ENCODE measurements around the gene PRKCD. TPM values are rescaled to one million over a fixed set of nuclear protein-coding genes. Genes with fewer than 3 reads are reported as not detected.
A peak's percentile ranks its signal among the peaks of the same experiment; 100 is the strongest.

PRKCD gene
- total RNA-seq: 10 to 100 TPM; 18.7 to 21.5 TPM

DNA sequence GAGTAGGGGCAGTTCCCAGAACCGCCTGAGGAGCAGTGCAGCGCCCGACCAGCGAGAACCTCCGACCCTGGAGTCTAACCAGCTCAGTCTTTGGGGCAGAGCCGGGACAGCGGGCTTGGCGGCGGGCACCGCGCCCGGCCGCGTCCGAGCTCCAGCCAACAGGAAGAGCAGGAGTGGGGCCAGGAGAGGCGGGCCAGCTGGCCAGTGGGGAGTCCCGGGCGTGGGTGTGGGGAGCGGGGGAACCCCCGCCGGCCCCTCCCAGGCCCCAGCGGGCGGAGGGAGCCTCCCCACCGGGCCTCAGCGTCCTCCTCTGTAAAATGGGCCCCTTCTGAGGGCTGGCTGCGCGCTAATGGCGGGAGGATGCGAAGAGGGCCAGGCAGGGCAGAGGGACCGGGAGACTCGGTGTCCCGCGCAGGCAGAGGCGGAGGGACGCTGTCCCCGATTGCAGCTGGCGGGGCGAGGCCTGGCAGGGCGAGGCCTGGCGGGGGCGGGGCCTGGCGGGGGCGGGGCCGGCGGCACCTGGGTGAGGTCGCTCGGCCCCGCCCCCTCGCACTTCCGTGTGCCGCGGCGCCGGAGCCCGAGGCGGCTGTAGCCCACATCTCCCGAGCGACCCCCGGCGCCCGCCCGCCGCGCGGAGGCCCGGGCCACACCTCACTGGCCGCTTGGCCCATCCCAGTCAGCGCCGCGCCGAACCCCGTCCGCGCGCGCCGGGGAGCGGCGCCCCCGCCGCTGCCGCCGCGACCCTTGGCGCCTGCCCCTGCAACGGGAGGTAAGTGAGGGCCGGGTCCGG is at the start of gene PRKCD:
Gene PRKCD, plus strand, starts transcription at position 550 of the 790 bp plus-strand sequence. CDS start 17,214 bp downstream, outside the sequence.
- peak; percentile 82 for DNase-seq
- Mint-ChIP-seq H3K4me3 (peak within 1 kb of the TSS; percentile 79), H3K27me3 (peaks cover 12% of the 10 kb centered on the region), H3K9me3 (no peaks in the 10 kb centered on the region), H3K27ac (peak within 1 kb of the TSS; percentile 78), H3K36me3 (ENCODE audit: low read depth) (no peaks in the 10 kb centered on the region), H3K4me1 (ENCODE audit: low read depth) (peaks cover 21% of the 10 kb centered on the region)
- CTCF ChIA-PET: interaction anchor here (0.7 to 5.0 kb wide), 10 partner anchors 9 to 59 kb away, joined by 3 to 19 read pairs (median 4); no protein-coding TSS in a partner anchor
- POLR2A ChIA-PET: interaction anchor here (0.8 to 1.9 kb wide), 2 partner anchors 30 to 41 kb away, joined by 4 to 13 read pairs; partner anchors contain the start of gene RFT1
- peak; percentile 75 for ATAC-seq
- intact Hi-C loops (cut with micrococcal nuclease): no loop called here
- TF ChIP-seq, protein P1, sequence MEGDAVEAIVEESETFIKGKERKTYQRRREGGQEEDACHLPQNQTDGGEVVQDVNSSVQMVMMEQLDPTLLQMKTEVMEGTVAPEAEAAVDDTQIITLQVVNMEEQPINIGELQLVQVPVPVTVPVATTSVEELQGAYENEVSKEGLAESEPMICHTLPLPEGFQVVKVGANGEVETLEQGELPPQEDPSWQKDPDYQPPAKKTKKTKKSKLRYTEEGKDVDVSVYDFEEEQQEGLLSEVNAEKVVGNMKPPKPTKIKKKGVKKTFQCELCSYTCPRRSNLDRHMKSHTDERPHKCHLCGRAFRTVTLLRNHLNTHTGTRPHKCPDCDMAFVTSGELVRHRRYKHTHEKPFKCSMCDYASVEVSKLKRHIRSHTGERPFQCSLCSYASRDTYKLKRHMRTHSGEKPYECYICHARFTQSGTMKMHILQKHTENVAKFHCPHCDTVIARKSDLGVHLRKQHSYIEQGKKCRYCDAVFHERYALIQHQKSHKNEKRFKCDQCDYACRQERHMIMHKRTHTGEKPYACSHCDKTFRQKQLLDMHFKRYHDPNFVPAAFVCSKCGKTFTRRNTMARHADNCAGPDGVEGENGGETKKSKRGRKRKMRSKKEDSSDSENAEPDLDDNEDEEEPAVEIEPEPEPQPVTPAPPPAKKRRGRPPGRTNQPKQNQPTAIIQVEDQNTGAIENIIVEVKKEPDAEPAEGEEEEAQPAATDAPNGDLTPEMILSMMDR (IDR thresholded peaks at IDR 0.05): peak; percentile 63

DNA sequence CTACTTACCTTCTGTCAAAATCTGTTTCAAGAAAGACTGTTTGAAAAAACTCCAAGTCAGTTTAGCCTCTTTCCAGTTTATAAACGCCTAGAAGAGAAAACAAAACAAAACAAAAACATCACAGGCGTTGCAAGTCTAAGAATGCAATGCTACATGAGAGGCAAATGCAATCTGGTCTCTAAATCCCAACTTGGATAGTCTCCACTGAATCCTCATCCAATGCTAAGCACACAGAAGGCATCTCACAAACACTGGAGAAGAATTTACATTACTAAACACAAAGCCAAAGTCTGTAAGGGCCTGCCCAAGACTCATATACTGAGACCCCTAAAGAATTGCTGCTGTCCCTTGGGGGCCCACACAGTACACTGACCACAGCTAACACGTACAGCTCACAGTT is 49.2 kb upstream of the PRKCD start:
- Mint-ChIP-seq H3K4me1 (ENCODE audit: low read depth) (peaks cover 26% of the 10 kb centered on the region), H3K9me3 (no peaks in the 10 kb centered on the region), H3K36me3 (ENCODE audit: low read depth) (peaks cover 32% of the 10 kb centered on the region), H3K27ac (no peak overlapping the region), H3K27me3 (no peaks in the 10 kb centered on the region), H3K4me3 (no peak overlapping the region)
- ChIA-PET CTCF (interaction anchor here (0.7 to 5.4 kb wide), 10 partner anchors 7 to 85 kb away, joined by 3 to 59 read pairs (median 4); no protein-coding TSS in a partner anchor), POLR2A (interaction anchor here (1.1 kb wide), 1 partner anchor 52 kb away, joined by 3 read pairs; no protein-coding TSS in a partner anchor)
- DNase-seq (no peak), ATAC-seq (no peak)
- intact Hi-C loops (cut with micrococcal nuclease): loop anchor here (5.0 kb wide), 1 partner anchor 85 kb away; no protein-coding TSS in a partner anchor
- TF ChIP-seq, protein P1 (IDR thresholded peaks at IDR 0.05): no peak

DNA sequence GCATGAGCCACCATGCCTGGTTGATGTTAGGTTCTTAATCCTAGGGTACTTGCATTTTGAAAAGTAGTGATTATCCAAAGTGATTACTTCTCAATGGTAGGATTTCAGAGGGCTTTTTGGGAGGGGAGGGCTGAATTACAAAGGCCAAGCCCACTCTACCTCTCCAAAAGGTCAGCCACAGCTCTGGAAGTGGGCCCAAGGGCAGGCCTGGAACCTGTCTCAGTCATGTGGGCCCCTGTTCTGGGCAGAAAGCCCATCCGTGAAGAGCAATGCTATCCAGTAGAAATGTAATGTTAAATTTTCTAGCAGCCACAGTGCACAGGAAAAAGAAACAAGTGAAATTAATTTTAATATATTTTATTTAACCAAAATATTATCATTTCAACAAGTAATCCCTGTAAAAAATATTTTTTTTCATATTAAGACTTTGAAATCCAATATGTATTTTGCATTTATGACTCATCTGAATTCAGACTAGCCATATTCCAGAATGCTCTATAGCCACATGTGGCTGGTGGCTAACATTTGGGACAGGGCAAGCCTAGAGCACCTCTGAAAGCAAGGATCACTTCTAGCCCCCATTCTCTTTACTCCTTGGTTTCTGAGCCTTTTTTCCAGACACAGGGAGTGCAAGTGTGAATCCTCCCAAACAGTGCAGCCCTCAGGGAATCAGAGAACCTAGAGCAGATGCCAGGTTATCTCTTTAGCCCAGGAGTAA is 47.6 kb upstream of the PRKCD start:
- Mint-ChIP-seq H3K9me3 (no peaks in the 10 kb centered on the region), H3K36me3 (ENCODE audit: low read depth) (peaks cover 32% of the 10 kb centered on the region), H3K4me1 (ENCODE audit: low read depth) (peaks cover 22% of the 10 kb centered on the region), H3K27me3 (no peaks in the 10 kb centered on the region), H3K27ac (no peak overlapping the region), H3K4me3 (no peak overlapping the region)
- POLR2A ChIA-PET: interaction anchor here (1.4 kb wide), 1 partner anchor 11 kb away, joined by 4 read pairs; no protein-coding TSS in a partner anchor
- TF ChIP-seq, protein P1 (IDR thresholded peaks at IDR 0.05): no peak
- intact Hi-C loops (cut with micrococcal nuclease): loop anchor here (5.0 kb wide), 1 partner anchor 84 kb away; no protein-coding TSS in a partner anchor
- ATAC-seq: no peak
- CTCF ChIA-PET: interaction anchor here (0.9 to 5.4 kb wide), 21 partner anchors 9 to 398 kb away, joined by 3 to 69 read pairs (median 4); no protein-coding TSS in a partner anchor
- no peak for DNase-seq

DNA sequence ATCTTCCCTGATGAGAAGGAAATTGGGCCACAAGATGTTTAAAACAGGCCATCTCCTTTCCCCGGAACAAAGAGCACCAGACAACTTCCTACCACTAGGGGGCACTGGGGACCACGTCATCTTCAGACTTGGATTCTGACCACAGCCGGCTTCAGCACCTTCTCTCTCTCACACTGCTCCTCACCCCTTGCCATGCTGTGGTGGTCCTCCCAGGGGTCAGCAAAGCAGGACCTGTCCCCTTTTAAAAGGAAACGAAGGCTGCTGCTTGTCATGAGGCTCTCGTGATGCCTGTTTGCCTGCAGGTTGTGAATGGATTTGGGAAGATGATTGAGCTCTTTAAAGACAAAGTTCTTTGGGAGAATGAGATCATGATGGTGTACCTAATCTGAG is 47.0 kb upstream of the PRKCD start:
- peaks cover 16% of the 10 kb centered on the region for H3K4me1 Mint-ChIP-seq (ENCODE audit: low read depth)
- no peaks in the 10 kb centered on the region for H3K27me3 Mint-ChIP-seq
- peaks cover 29% of the 10 kb centered on the region for H3K36me3 Mint-ChIP-seq (ENCODE audit: low read depth)
- ChIA-PET CTCF (interaction anchor here (0.6 to 3.7 kb wide), 36 partner anchors 9 to 398 kb away, joined by 3 to 69 read pairs (median 4); no protein-coding TSS in a partner anchor), POLR2A (interaction anchor here (0.7 to 2.3 kb wide), 3 partner anchors 11 to 234 kb away, joined by 4 to 6 read pairs (median 4); partner anchors contain the start of gene DCP1A)
- H3K4me3 Mint-ChIP-seq: no peak overlapping the region
- TF ChIP-seq, protein P1 (IDR thresholded peaks at IDR 0.05): peak; percentile 89
- ATAC-seq (peak; percentile 57), DNase-seq (peak; percentile 94)
- intact Hi-C loops (cut with micrococcal nuclease): loop anchor here (5.0 kb wide), 1 partner anchor 83 kb away; no protein-coding TSS in a partner anchor
- no peaks in the 10 kb centered on the region for H3K9me3 Mint-ChIP-seq
- no peak overlapping the region for H3K27ac Mint-ChIP-seq
